Stimulated activated naive CD8-positive, alpha-beta T cell treated with anti-CD3 and anti-CD28 coated beads, Interleukin-15, Interleukin-2, amounts not matched to agents 100 U/mL and 50 U/mL, for 24 hours (primary cell): ENCODE results near the gene KIAA1755.
A peak's percentile ranks its signal among the peaks of the same experiment; 100 is the strongest.
"Not testable (repeated sequence)": the region's sequence is repeated elsewhere in the genome, so short reads cannot be mapped to it uniquely, and the experiment has no call there.

Experiments
- ATAC-seq: fragments of 150-1000 bp; cut with Tn5 transposase; one replicate; pipeline ENCODE4 v1.10.0; 2021
- DNase-seq: peaks from one replicate; pipeline ENCODE4 v3.0.0; 2021

KIAA1755 gene

GRCh38 chr20:38266426-38266825 lies 5.9 kb upstream of the KIAA1755 start:
- ATAC-seq (no peak), DNase-seq (no peak)

GRCh38 chr20:38262931-38263330 lies 2.4 kb upstream of the KIAA1755 start:
- DNase-seq (no peak), ATAC-seq (no peak)

GRCh38 chr20:38261054-38261390 lies 487 bp upstream of the KIAA1755 start:
- ATAC-seq (no peak), DNase-seq (no peak)

GRCh38 chr20:38260025-38260377 lies 534 bp downstream of the KIAA1755 start:
- ATAC-seq = no peak
- DNase-seq = no peak

- DNase-seq (no peak), ATAC-seq (no peak)
Observed at GRCh38 chr20:38258545-38259215, 1.9 kb downstream of the KIAA1755 start.

GRCh38 chr20:38256966-38257365 lies 3.6 kb downstream of the KIAA1755 start:
- ATAC-seq = no peak

GRCh38 chr20:38256021-38256420 lies 4.5 kb downstream of the KIAA1755 start:
- DNase-seq (no peak), ATAC-seq (no peak)

More at GRCh38 chr20:38256966-38257365, 3.6 kb downstream of the KIAA1755 start:
- DNase-seq = no peak

GRCh38 chr20:38255393-38255792 lies 5.1 kb downstream of the KIAA1755 start:
- ATAC-seq = no peak
- no peak for DNase-seq

- ATAC-seq, DNase-seq: not testable (repeated sequence)
Observed at GRCh38 chr20:38254621-38255020, 5.9 kb downstream of the KIAA1755 start.

GRCh38 chr20:38253571-38253970 lies 7.0 kb downstream of the KIAA1755 start:
- no peak for ATAC-seq
- no peak for DNase-seq

- ATAC-seq (no peak), DNase-seq (no peak)
Observed at GRCh38 chr20:38252292-38253288, 7.9 kb downstream of the KIAA1755 start.

- DNase-seq, ATAC-seq: not testable (repeated sequence)
Observed at GRCh38 chr20:38251441-38251840, 9.1 kb downstream of the KIAA1755 start.

- DNase-seq (no peak), ATAC-seq (no peak)
Observed at GRCh38 chr20:38250609-38251008, 9.9 kb downstream of the KIAA1755 start.

GRCh38 chr20:38249536-38250310 lies 10.8 kb downstream of the KIAA1755 start:
- ATAC-seq (no peak), DNase-seq (no peak)

- DNase-seq (no peak), ATAC-seq (no peak)
Observed at GRCh38 chr20:38248133-38248532, 12.4 kb downstream of the KIAA1755 start.

GRCh38 chr20:38247725-38248124 lies 12.8 kb downstream of the KIAA1755 start:
- DNase-seq, ATAC-seq: not testable (repeated sequence)

GRCh38 chr20:38247166-38247509 lies 13.4 kb downstream of the KIAA1755 start:
- ATAC-seq (no peak), DNase-seq (no peak)

GRCh38 chr20:38246357-38247165 lies 14.0 kb downstream of the KIAA1755 start:
- DNase-seq (no peak), ATAC-seq (no peak)

- ATAC-seq = no peak
- DNase-seq = no peak
Observed at GRCh38 chr20:38245753-38246152, 14.8 kb downstream of the KIAA1755 start.

GRCh38 chr20:38243709-38244020 lies 16.9 kb downstream of the KIAA1755 start:
- DNase-seq (no peak), ATAC-seq (no peak)

- peak; percentile 37 for DNase-seq
- no peak for ATAC-seq
Observed at GRCh38 chr20:38242848-38243708, 17.5 kb downstream of the KIAA1755 start.
